Measurements from ENCODE around the gene KLHDC10. TPM values are rescaled to one million over a fixed set of nuclear protein-coding genes. Genes with fewer than 3 reads are reported as not detected.
"Not testable (repeated sequence)": the region's sequence is repeated elsewhere in the genome, so short reads cannot be mapped to it uniquely, and the experiment has no call there.

Gene KLHDC10
- total RNA-seq, 1 experiment from 2014 or later = 47.0 TPM

DNA sequence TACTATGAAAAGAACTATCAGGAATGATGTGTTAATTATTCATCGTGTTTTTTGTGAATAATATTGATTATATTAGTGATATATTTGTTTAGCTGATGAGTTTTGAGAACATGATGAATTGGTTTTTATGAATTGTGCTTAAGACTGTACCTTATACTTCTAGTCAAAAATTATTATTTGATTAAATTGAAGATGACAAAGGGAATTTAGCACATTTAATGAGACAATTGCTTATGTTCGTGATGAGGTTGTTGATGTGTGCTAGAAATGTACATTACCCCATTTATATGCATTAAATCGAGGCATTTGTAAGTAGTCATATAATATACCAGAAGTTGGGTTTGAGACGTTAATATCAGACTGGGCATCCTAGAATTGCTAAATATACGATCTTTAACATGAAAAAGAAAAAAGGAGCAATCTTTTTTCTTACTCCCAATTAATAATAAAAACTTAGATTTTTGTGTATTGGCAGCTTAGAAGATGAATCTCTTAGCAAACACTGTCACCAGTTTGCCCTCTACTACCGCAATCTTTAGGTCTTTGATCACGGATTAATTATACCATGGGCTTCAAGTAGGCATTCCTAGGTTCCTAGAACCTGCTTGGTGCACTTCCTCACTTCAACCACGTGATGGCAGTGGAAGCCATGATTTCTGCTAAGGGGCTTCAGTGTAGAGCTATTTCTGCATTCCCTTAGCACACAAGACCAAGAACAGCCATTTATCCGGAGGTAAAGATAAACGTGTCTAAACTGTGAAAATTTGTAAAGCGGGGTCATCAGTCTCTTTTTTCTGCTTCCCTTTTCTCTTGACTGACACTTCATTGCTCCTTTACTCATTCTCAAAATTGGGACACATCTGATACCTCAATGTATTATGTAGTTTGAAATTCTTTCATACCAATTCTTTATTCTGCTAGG lies 1.6 kb downstream of the KLHDC10 start:
- H3K9me3 ChIP-seq (ENCODE audit: insufficient read depth, low read depth) = no peaks in the 10 kb centered on the region
- POLR2A ChIA-PET (ENCODE audit: unreplicated experiment) = interaction anchor here (0.6 to 0.7 kb wide), 4 partner anchors 226 to 686 kb away, joined by 3 to 5 read pairs (median 4); no protein-coding TSS in a partner anchor

DNA sequence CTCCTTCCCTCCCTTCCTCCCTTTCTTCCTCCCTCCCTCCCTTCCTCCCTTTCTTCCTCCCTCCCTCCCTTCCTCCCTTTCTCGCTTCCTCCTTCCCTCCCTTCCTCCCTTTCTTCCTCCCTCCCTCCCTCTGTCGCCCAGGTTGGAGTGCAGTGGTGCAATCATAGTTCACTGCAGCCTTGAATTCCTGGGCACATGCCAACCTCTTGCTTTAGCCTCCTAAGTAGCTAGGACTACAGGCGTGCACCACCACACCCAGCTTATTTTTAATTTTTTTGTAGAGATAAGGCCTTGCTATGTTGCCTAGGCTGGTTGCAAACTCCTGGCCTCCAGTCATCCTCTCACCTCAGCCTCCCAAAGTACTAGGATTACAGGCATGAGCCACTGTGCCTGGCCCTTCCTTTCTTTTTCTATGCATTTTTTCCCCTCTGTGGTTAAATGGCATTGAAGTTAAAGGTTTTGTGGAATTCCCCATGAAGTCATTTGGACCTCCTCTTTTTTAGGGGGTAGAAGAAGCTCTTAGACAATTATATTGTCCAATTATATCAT lies 9.6 kb downstream of the KLHDC10 start:
- Histone ChIP-seq H2AFZ (no peak overlapping the region), H3K4me3 (no peak overlapping the region), H4K20me1 (ENCODE audit: insufficient read depth) (peaks cover 22% of the 10 kb centered on the region), H3K4me2 (no peak overlapping the region), H3K27ac (no peak overlapping the region), H3K27me3 (ENCODE audit: insufficient read depth, low read depth) (no peaks in the 10 kb centered on the region), H3K4me1 (replicated peaks; ENCODE audit: insufficient read depth) (peaks cover 8% of the 10 kb centered on the region; the same call in 1 of the 2 replicates), H3K36me3 (ENCODE audit: low read depth) (peaks cover 8% of the 10 kb centered on the region; the same call in 1 of the 2 replicates), H3K9me3 (ENCODE audit: insufficient read depth, low read depth) (no peaks in the 10 kb centered on the region), H3F3A (ENCODE audit: insufficient read depth, low read depth) (no peaks in the 10 kb centered on the region; the same call in 1 of the 2 replicates), H3K79me2 (ENCODE audit: low read depth) (peaks cover 81% of the 10 kb centered on the region), H3K9me2 (ENCODE audit: insufficient read depth) (no peaks in the 10 kb centered on the region)
- DNase-seq = no peak
- TF ChIP-seq, protein P1, sequence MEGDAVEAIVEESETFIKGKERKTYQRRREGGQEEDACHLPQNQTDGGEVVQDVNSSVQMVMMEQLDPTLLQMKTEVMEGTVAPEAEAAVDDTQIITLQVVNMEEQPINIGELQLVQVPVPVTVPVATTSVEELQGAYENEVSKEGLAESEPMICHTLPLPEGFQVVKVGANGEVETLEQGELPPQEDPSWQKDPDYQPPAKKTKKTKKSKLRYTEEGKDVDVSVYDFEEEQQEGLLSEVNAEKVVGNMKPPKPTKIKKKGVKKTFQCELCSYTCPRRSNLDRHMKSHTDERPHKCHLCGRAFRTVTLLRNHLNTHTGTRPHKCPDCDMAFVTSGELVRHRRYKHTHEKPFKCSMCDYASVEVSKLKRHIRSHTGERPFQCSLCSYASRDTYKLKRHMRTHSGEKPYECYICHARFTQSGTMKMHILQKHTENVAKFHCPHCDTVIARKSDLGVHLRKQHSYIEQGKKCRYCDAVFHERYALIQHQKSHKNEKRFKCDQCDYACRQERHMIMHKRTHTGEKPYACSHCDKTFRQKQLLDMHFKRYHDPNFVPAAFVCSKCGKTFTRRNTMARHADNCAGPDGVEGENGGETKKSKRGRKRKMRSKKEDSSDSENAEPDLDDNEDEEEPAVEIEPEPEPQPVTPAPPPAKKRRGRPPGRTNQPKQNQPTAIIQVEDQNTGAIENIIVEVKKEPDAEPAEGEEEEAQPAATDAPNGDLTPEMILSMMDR (conservative IDR thresholded peaks at IDR 0.05) = no peak
- TF ChIP-seq EZH2 (IDR thresholded peaks at IDR 0.05; ENCODE audit: low read depth) = no peak
- intact Hi-C loops (cut with micrococcal nuclease; ENCODE audit: unreplicated experiment) = loop anchor here (10.0 kb wide), 2 partner anchors 165 to 855 kb away; partner anchors contain the start of gene AHCYL2
- ChIA-PET CTCF (interaction anchor here (0.6 kb wide), 1 partner anchor 9 kb away, joined by 4 read pairs; no protein-coding TSS in a partner anchor), POLR2A (ENCODE audit: unreplicated experiment) (no interaction called here)
- no TSS peak for BruUV-seq (replicated peaks)

More for the DNA sequence above, 1.6 kb downstream of the KLHDC10 start:
- Histone ChIP-seq H3K4me3 (peak overlapping the region; percentile 90), H2AFZ (no peak overlapping the region), H3K79me2 (ENCODE audit: low read depth) (peaks cover 64% of the 10 kb centered on the region), H4K20me1 (ENCODE audit: insufficient read depth) (peaks cover 34% of the 10 kb centered on the region), H3K4me1 (replicated peaks; ENCODE audit: insufficient read depth) (peaks cover 22% of the 10 kb centered on the region), H3K4me2 (peak overlapping the region; percentile 84), H3K36me3 (ENCODE audit: low read depth) (0 out of 2 replicates have a peak, but pooled peaks cover 6% of the 10 kb centered on the region), H3K27ac (peak overlapping the region; percentile 57; the same call in 1 of the 2 replicates), H3K9me2 (ENCODE audit: insufficient read depth) (no peaks in the 10 kb centered on the region), H3F3A (ENCODE audit: insufficient read depth, low read depth) (peaks cover 14% of the 10 kb centered on the region), H3K27me3 (ENCODE audit: insufficient read depth, low read depth) (no peaks in the 10 kb centered on the region)
- intact Hi-C loops (cut with micrococcal nuclease; ENCODE audit: unreplicated experiment) = loop anchor here (1.0 to 10.0 kb wide), 10 partner anchors 133 to 847 kb away; partner anchors contain the start of genes AHCYL2 and TMEM209
- BruUV-seq (replicated peaks) = no TSS peak
- TF ChIP-seq, protein P1 (conservative IDR thresholded peaks at IDR 0.05) = peak; percentile 98
- TF ChIP-seq EZH2 (IDR thresholded peaks at IDR 0.05; ENCODE audit: low read depth) = no peak
- DNase-seq = peak; percentile 66 to 85
- CTCF ChIA-PET = interaction anchor here (0.5 to 1.7 kb wide), 11 partner anchors 8 to 1347 kb away, joined by 3 to 11 read pairs (median 4); no protein-coding TSS in a partner anchor

DNA sequence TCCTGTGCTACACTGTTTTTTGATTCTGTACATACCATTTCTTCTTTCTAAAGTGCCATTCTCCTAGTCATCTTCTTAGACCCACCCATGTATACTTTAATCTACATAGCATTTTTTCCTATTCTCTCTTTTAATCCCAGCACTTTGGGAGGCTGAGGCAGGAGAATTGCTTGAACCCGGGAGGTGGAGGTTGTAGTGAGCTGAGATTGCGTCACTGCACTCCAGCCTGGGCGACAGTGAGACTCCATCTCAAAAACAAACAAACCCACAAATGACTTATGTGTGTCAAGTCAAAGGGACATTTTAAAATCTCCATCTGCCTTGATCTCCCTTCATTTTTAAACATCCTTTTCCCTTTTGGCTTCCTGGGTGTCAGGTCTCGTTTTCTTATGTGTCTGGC lies 13.2 kb downstream of the KLHDC10 start:
- CTCF ChIA-PET; H3K9me2 ChIP-seq (ENCODE audit: insufficient read depth); DNase-seq; H4K20me1 ChIP-seq (ENCODE audit: insufficient read depth); H3K4me1 ChIP-seq (replicated peaks; ENCODE audit: insufficient read depth); H2AFZ ChIP-seq; H3K27me3 ChIP-seq (ENCODE audit: insufficient read depth, low read depth); H3K36me3 ChIP-seq (ENCODE audit: low read depth); intact Hi-C loops (cut with micrococcal nuclease; ENCODE audit: unreplicated experiment); H3K9me3 ChIP-seq (ENCODE audit: insufficient read depth, low read depth); H3K4me2 ChIP-seq; BruUV-seq (replicated peaks); H3K27ac ChIP-seq; H3F3A ChIP-seq (ENCODE audit: insufficient read depth, low read depth); H3K4me3 ChIP-seq: not testable (repeated sequence)
- POLR2A ChIA-PET (ENCODE audit: unreplicated experiment) = interaction anchor here (0.7 kb wide), 1 partner anchor 1877 kb away, joined by 4 read pairs; no protein-coding TSS in a partner anchor
- peaks cover 74% of the 10 kb centered on the region for H3K79me2 ChIP-seq (ENCODE audit: low read depth)
